Fibroblast of lung (primary cell): Measurements from ENCODE around the gene MYEOV.

Source experiments
- EZH2 ChIP-seq: IDR thresholded peaks from 2 replicates; pipeline ENCODE4 v1.5.1; 2012; ENCODE audit warnings: low read length, control low read depth, mild to moderate bottlenecking; ENCODE audit errors: missing control alignments
- TF ChIP-seq, protein P1 (sequence below), 2 donors: IDR thresholded peaks in 1 of 2; conservative IDR thresholded peaks in 1 of 2; 1 replicate in 1 of 2; 2 replicates in 1 of 2; pipeline ENCODE4 v1.5.1; 2011 to 2012; ENCODE audit warnings: low read length in 2 of 2, control low read depth in 1 of 2, inconsistent platforms in 1 of 2, low read depth in 1 of 2, mild to moderate bottlenecking in 1 of 2

- TF ChIP-seq, protein P1, sequence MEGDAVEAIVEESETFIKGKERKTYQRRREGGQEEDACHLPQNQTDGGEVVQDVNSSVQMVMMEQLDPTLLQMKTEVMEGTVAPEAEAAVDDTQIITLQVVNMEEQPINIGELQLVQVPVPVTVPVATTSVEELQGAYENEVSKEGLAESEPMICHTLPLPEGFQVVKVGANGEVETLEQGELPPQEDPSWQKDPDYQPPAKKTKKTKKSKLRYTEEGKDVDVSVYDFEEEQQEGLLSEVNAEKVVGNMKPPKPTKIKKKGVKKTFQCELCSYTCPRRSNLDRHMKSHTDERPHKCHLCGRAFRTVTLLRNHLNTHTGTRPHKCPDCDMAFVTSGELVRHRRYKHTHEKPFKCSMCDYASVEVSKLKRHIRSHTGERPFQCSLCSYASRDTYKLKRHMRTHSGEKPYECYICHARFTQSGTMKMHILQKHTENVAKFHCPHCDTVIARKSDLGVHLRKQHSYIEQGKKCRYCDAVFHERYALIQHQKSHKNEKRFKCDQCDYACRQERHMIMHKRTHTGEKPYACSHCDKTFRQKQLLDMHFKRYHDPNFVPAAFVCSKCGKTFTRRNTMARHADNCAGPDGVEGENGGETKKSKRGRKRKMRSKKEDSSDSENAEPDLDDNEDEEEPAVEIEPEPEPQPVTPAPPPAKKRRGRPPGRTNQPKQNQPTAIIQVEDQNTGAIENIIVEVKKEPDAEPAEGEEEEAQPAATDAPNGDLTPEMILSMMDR (conservative IDR thresholded peaks at IDR 0.05 in 1 of 2, IDR thresholded peaks at IDR 0.05 in 1 of 2; ENCODE audit: low read depth in 1 of 2, low read length in 2 of 2) = no peak
- no peak for TF ChIP-seq EZH2
Observed at GRCh38 chr11:69329581-69329980, 35.6 kb downstream of the MYEOV start.
